GM21390 (cell line): ENCODE results near the gene FAM210A.
A peak's percentile ranks its signal among the peaks of the same experiment; 100 is the strongest.
"Not testable (repeated sequence)": the region's sequence is repeated elsewhere in the genome, so short reads cannot be mapped to it uniquely, and the experiment has no call there.

ENCODE experiments used
- ATAC-seq: cut with Tn5 transposase; IDR thresholded peaks from one replicate; pipeline ENCODE4 v1.9.1; 2021; ENCODE audit not compliant: unreplicated experiment

Gene FAM210A

GRCh38 chr18:13726232-13726971 lies at the start of gene FAM210A, which contains the start of gene RNMT:
Gene FAM210A (minus strand): TSS chr18:13726558. CDS start chr18:13682077, 44,481 bp downstream.
Gene RNMT (plus strand): TSS chr18:13726673. CDS start chr18:13731518, 4,845 bp downstream.
- ATAC-seq: peak; percentile 92

DNA sequence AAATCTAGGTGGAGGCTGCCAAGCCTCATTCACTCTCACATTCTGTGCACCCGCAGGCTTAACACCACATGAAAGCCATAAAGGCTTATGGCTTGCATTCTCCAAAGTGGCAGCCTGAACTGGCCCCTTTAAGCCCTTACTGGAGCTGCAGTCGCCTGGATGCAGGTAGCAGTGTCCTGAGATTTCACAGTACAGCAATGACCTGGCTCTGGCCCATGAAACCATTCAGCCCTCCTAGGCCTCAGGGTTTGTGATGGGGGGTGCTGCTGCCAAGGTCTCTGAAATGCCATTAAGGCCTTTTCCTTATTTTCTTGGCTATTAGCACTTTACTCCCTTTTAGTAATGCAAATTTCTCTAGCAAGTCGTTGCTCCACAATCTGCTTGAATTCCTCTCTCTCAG lies 48.7 kb upstream of the FAM210A start:
- no peak for ATAC-seq

DNA sequence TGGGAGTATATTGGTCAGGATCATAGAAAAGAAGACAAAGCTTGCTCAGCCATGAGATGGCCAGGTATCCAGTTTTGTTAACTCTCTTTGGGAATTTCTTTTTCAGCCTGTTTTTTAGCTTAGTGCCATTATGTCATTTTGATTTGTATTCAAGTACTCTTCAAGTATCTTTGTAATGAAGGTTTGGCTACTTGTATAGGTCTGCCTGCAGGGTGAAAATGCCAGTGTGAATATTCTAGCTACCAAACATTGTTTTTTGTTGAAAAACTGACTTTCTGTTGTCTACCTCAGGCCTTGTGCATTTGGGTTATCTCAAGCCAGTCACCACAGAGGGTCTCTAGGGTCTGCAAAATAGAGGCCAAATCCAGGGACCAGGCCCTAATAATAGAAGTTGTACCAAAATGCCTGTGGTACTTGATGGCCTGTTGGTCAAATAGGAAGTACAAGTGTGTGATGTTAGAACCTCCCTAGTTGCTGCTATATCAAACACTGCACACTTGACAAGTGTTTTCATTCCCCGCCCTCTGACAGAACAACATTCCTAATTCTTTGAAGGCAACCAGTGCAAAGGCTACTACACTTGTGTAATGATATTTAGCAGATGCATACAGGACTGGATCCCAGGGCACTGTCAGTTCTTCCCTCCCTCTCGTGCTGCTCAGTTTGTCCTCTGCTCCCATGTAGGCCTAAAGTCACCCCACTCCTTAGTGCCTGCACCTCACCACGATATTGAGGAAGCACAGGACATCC lies 36.5 kb upstream of the FAM210A start:
- no peak for ATAC-seq

GRCh38 chr18:13760047-13760446 lies 33.7 kb upstream of the FAM210A start:
- no peak for ATAC-seq

DNA sequence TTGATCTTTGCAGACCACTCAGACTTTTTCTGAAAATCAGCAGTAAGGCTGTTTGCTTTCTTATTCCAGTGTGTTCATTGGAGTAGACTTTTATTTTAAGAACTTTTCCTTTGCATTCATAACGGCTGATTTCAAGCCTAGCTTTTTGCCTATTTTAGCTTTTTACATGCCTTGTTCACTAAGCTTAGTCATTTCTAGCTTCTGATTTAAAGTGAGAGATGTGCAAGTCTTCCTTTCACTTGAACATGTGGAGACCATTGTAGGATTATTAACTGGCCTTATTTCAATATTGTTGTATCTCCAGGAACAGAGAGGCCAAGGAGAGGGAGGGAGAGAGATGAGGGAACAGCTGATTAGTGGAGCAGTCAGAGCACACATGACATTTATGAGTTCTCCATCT lies 32.3 kb upstream of the FAM210A start:
- no peak for ATAC-seq

GRCh38 chr18:13756671-13757070 lies 30.3 kb upstream of the FAM210A start:
- ATAC-seq: no peak

DNA sequence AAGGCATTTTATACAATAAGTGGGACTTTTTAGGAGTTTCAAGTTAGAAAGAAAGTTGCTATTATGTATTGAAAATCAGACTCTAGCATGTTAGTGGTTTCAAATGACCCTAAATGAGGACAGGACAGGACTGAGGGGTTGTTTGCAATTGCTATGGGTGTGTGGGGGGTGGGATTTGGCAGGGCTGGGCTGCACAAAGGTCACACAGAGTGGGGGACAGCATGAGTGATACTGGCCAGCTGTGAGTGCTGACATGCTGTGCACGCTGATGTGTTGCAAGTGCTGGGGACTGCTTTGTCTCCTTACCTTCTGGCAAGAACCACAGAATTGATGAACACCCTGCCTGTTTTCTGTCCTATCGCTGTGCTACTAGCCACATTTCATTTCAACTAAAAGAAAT lies 29.9 kb upstream of the FAM210A start:
- ATAC-seq: no peak

- not testable (repeated sequence) for ATAC-seq
Measured at GRCh38 chr18:13751599-13751998, 25.2 kb upstream of the FAM210A start.

DNA sequence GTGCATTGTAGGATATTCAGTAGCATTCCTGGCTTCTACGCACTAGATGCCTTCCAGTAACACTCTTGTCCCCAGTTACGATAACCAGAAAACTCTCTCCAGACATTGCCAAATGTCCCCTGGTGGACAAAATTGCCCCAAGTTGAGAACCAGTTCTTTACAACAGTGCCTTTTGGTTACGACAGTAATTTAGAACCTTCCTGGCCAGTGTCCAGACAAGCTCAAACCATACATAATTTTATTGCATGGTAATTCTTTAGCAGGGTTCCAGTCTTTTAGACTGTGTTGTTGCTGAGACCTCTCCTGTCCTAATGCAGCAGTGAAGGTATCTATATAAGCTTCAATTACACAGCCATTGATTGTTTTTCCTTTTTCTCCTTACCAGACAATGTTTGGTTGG lies 20.3 kb upstream of the FAM210A start:
- ATAC-seq: no peak

DNA sequence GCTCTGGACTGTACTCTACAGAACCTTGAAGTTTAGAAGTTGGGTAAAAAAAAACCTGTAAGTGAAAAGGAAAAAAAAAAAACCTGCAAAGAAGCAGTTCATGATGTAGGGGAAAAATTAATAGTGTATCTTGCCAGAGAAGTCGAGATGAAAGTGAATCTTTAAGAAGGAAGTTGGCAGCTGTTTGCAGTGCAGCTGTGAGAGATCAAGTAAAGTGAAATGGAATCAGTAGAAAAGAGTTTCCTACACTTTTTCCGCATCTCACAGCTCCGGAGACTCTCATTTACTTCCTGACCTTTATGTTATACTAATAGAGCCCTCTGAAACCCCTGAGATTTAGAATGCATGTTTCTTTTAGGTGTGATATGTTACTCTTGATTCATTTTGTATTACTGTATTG lies 19.3 kb upstream of the FAM210A start:
- ATAC-seq: no peak

DNA sequence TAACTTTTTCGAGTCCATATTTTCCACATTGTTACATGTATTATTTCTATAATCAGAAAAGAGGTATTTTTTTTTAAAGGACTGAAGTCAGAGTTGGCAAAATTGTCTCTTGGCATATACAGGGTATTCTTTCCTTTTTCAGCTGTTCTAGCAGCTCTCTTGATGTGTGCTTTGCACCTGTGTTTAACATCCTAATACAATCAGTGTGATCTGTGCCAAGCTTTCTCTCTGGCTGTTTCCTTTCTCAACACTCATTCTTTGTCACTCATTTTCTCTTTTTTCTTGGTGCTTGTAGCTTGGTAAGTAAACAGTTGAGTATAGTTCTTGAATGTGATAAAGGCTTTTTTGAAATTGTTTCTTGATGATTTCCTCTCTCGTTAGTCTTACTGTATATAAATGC lies 9.3 kb upstream of the FAM210A start:
- ATAC-seq: no peak

DNA sequence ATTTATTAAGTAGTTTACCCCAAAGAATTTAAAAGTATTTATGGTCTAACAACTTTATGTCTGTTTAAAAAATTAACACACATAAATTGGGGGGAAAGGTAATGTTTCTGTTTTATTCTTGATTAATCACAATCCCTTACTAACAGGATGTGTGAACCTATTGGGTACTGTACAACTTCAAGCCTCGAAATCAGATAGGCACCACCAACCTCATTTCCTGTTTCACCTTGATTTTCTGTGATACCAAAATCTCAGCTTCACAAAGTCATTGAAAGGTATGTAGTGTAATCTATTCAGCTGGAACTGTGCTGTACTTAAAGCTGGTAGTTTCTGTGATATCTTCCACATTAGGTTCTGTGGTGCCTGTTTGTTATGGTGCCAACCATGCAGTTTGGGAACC lies 4.1 kb upstream of the FAM210A start:
- no peak for ATAC-seq

DNA sequence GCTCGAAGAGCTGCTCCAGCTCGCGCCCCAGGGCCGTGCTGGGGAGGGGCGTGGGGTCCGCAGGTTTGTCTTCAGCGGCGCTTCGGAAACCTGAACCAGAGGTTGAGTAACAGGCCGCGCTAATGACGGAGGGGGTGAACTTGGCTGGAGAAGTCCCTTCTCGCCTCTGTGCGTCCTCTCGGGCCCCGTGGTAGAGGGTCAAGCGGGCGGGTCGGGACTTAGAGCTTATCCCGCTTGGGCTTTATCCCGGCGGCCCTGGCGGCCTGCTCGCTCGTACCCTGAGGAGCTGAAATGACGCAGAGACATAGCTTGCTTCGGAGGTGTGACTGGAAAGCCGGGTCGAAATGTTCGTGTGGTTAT lies 594 bp upstream of the FAM210A start:
- ATAC-seq: peak; percentile 4

- no peak for ATAC-seq
Measured at GRCh38 chr18:13725566-13726231, 659 bp downstream of the FAM210A start.

DNA sequence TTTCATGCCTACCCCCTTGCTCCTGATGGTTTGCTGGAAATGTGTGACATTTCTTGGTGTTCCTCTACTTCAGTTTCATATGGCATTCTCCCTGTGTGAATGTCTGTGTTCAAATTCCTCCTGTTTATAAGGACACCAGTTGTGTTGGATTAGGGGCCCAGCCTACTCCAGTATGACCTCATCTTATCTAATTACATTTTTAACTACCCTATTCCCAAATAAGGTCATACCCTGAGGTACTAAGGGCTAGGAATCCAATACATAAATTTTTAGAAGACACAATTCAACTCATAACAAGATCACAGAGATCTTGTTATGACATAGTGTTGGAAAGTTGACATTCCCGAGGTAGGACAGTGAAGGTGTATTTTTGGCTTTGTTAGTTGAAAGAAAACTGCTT lies 5.5 kb downstream of the FAM210A start:
- ATAC-seq: no peak

DNA sequence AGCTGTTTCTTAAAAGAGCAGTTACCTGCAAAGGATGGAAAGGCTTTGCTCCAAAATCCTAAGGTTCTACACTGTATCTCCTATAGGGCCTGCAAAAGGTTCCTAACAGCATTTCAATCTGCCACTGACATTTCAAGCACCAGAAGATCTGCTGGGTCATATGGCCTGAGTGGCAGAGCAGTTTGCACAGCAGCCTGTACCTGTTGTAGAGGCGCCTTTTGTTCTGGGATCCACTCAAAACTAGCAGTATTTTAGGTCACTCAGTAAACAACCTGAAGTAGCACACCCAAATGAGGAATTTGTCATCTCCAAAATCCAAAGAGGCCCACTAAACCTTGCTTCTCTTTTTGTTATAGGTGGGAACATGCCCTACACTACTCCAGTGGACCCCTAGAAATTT lies 6.2 kb downstream of the FAM210A start:
- ATAC-seq: no peak

- no peak for ATAC-seq
Measured at GRCh38 chr18:13716916-13717315, 9.4 kb downstream of the FAM210A start.

DNA sequence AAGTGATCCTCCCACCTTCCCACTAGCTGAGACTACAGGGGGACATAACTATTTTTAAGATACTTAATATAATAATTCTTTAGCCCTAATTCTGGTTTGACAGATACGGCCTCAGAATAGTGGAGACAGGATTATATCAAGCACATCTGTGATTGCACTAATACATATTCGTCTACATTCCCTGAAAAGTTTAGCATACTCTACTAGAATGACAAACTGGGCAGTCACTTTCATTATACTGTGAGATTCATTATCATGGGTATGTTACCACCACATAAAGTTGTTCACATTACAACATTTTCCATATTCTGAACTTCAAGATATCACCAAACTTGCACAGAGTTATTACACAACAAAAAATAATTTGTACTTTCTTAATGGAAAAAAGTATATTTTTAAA lies 11.0 kb downstream of the FAM210A start:
- ATAC-seq: no peak

DNA sequence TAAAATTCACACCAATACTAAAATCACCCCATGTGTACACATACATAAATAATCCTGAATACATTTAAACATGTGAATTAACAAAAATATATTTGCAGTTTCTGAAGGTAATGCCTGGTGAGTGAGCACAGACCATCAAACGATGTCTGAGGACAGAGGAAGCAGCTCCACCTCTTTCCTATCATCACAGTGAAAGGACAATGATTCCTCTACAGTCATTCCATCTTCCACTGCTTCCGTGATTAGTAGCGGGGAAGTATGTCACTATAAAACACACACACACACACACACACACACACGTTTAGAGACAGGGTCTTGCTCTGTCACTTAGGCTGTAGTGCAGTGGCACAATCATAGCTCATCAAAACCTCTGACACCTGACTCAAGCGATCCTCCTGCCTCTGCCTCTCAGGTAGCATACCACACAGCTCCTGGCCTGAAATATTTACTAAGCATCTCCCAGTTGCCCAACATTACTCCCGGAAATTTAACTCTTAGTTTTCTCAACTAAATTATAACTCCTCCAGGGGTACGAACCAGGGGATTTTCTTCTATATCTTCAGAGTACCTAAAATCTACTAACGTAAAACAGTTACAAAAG lies 12.8 kb downstream of the FAM210A start:
- no peak for ATAC-seq

DNA sequence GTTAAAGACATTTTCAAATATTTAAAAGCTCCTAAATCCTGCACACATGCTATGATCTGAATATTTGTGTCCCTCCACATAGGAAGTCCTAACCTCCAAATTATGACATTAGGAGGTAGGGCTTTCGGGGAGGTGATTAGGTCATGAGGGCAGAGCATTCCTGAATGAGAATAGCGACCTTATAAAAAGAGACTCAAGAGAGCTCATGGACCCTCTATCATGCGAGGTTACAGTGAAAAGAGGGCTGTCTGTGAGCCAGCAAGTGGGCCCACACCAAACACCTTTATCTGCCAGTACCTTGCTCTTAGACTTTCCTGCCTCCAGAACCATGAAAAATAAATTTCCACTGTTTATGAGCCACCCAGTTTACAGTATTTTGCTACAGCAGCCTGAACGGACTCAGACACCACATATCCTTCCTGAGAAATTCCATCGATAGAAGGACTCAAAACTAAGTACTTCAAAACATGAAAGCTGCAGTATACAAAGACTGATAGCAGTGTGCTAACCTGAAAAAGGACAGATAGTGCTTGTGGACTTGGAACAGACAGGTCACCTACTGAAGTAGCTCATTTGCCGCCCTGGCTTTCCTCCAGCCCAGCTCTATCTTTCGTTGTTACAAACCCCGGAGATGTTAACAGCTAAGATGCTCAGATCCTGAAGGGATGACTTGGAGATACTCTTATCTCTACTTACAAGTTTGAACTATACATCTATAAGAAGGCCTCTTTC lies 13.8 kb downstream of the FAM210A start:
- no peak for ATAC-seq

GRCh38 chr18:13710414-13710831 lies 15.9 kb downstream of the FAM210A start:
- ATAC-seq: no peak
